ENCODE results near the gene RERG.

RERG gene

DNA sequence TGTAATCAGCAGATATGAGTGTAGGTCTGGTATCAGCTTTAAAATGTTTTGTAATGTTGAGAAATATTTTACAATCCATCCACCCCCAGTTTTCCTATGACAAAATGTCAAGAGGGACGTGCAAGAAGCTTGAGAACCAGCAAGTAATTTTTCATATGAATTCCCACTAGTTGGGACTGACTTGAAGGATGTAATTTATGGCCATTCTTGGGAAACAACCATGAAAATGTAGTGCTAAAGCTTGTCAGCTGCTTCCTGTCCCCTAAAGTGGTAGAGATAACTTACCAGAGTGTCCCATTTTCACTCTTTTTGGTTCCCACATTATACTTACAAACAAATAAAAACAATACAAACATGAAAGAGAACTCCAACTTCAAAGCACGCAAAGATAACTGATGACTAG, 63.9 kb downstream of the RERG start:
- H3K9me3 ChIP-seq (ENCODE audit: control insufficient read depth, insufficient read depth, low read length), result no peaks in the 10 kb centered on the region
- no peaks in the 10 kb centered on the region for H3K36me3 ChIP-seq (ENCODE audit: insufficient read depth, low read length)
- no peak overlapping the region for H3K9ac ChIP-seq (ENCODE audit: low read depth, low read length)
- H3K4me1 ChIP-seq (ENCODE audit: insufficient read depth, low read length), result no peaks in the 10 kb centered on the region

DNA sequence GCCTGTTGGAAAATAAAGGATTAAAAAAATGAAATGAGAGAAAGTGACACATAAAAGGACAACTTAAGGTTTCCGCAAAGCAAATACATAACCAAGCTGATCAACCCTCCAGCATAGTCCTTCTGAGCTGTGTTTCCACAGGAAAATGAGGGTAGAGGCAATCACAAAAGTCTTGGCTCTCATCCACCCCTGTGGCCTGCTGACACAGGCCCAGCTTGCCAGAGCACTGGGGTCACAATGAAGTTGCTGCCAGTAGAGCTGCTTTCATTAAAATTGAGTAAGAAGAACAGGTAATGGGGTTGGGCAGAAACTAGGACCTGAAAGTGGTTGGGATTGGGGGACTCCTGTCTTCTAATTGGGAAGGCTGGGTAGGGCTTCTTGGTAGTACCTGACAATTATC, 65.9 kb downstream of the RERG start:
- Histone ChIP-seq H3K4me1 (ENCODE audit: insufficient read depth, low read length) (no peaks in the 10 kb centered on the region), H3K9ac (ENCODE audit: low read depth, low read length) (no peak overlapping the region), H3K36me3 (ENCODE audit: insufficient read depth, low read length) (no peaks in the 10 kb centered on the region), H3K9me3 (ENCODE audit: control insufficient read depth, insufficient read depth, low read length) (no peaks in the 10 kb centered on the region)

DNA sequence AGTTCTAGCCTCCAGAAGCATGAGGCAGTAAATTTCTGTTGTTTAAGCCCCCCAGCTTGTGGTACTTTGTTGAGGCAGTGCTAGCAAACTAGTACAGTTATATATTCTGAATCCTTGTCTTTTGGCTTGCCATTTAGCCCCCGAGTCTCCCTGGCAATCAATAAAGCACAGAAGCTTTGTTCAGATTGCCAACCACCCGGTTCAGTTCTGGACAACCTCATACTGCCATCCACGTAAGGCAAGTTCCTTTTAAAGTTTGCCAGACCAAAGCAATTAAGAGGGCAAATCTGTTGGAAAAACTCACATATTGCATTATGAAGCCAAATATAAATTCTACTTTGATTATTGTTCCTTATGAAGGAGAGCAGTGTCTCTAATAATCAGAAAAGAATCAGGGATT, 67.1 kb downstream of the RERG start:
- no peaks in the 10 kb centered on the region for H3K9me3 ChIP-seq (ENCODE audit: control insufficient read depth, insufficient read depth, low read length)
- no peak overlapping the region for H3K9ac ChIP-seq (ENCODE audit: low read depth, low read length)
- H3K4me1 ChIP-seq (ENCODE audit: insufficient read depth, low read length), result no peaks in the 10 kb centered on the region
- no peaks in the 10 kb centered on the region for H3K36me3 ChIP-seq (ENCODE audit: insufficient read depth, low read length)

DNA sequence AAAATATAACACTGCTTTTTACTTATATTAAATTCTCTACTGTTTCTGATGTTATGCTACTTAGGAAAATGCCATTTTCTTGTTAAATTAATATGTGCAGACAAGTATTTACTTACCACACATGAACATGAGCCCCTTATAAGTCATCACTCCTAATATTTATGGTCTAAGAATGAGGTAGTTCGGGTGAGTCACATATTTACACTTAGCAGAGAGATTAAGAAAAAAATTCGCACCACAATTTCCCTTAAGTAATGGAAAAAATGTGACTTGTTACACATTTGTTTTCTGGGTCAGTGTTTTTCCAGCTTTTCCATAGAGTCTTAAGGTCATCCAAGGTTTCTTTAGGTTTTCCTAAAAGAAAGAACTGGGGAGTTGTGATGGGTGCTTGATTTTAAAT, 68.3 kb downstream of the RERG start:
- H3K9me3 ChIP-seq (ENCODE audit: control insufficient read depth, insufficient read depth, low read length), result no peaks in the 10 kb centered on the region
- H3K9ac ChIP-seq (ENCODE audit: low read depth, low read length), result no peak overlapping the region
- H3K4me1 ChIP-seq (ENCODE audit: insufficient read depth, low read length), result no peaks in the 10 kb centered on the region
- H3K36me3 ChIP-seq (ENCODE audit: insufficient read depth, low read length), result no peaks in the 10 kb centered on the region

DNA sequence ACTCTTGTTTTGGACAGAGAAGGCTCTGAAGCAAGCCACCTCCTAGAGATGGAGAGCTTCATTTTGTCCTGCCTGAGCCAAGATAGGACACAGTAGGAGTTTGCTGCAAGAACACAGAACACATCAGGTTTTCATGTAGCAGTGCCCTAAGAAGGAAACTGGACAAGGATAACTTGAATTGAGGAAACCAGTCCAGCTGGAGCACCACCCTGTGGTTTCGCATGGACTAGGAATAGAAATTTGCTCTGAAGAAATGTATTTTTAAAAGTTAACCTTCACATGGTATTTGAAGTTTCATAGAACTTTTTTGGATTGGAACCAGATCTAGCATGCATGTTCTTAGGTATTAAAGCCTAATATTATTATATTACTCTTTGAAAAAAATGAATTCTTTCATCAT, 68.8 kb downstream of the RERG start:
- Histone ChIP-seq H3K4me1 (ENCODE audit: insufficient read depth, low read length) (no peaks in the 10 kb centered on the region), H3K9me3 (ENCODE audit: control insufficient read depth, insufficient read depth, low read length) (no peaks in the 10 kb centered on the region), H3K9ac (ENCODE audit: low read depth, low read length) (no peak overlapping the region), H3K36me3 (ENCODE audit: insufficient read depth, low read length) (no peaks in the 10 kb centered on the region)

DNA sequence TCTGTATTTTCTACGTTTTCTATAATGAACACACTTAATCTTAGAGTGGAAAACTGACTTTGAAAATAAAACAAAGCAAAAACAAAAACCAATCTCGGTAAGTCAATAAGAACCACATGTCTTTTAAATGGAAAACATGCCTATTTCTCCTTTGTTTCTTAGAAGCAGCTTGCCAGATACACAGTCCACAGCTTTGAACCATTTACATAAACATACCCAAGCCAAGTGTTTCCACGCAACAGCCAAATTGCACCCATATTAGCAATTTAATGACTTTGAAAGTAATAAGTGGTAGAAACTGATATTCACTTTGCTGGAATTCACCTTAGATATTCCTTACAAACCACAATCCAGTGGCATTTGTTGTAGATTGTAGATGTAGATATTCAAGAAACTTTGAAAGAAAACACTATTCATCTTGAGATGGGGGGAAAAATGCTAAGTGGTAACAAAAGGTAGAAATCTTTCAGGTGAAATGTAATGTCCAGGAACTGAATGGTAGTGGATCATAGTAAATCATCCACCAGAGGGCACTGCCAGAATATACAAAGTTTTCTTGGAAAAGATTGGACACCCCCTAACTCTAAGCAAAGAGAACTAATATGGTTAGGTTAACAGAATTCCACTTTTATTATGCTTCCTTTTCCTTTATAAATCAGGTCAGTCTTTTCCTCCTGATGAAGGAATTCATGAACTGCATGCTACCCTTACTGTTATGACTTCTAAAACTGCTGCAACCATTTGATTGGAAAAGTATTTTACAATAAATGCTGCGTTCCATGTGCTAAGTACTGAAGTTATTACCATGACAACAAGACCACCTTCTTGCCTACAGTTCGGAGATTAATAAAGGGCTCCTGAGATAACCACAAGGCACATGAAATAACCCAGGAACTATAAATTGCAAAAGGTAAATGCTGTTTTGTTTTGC, 69.8 kb downstream of the RERG start:
- Histone ChIP-seq H3K4me1 (ENCODE audit: insufficient read depth, low read length) (no peaks in the 10 kb centered on the region), H3K9me3 (ENCODE audit: control insufficient read depth, insufficient read depth, low read length) (no peaks in the 10 kb centered on the region), H3K36me3 (ENCODE audit: insufficient read depth, low read length) (no peaks in the 10 kb centered on the region), H3K9ac (ENCODE audit: low read depth, low read length) (no peak overlapping the region)

DNA sequence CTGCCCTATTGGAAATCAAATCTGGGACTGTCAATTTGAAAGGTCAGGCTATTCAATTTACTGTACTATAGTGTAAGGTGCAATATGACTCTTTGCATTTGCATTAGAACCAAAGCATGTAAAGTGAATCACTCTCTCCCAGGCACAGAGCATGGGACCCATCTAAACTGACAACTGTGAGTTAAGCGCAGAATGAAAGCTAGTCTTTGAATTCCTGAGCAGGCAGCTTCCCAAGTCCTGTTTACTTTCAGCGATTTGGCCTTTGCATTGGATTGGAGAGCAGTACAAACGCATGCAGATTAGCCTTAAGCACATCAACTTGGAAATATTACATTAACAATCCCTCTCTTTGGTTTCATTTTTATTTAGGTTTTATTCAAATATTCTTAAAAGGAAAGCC, 74.6 kb downstream of the RERG start:
- H3K36me3 ChIP-seq (ENCODE audit: insufficient read depth, low read length), result no peaks in the 10 kb centered on the region
- no peak overlapping the region for H3K9ac ChIP-seq (ENCODE audit: low read depth, low read length)
- H3K4me1 ChIP-seq (ENCODE audit: insufficient read depth, low read length), result no peaks in the 10 kb centered on the region
- no peaks in the 10 kb centered on the region for H3K9me3 ChIP-seq (ENCODE audit: control insufficient read depth, insufficient read depth, low read length)

DNA sequence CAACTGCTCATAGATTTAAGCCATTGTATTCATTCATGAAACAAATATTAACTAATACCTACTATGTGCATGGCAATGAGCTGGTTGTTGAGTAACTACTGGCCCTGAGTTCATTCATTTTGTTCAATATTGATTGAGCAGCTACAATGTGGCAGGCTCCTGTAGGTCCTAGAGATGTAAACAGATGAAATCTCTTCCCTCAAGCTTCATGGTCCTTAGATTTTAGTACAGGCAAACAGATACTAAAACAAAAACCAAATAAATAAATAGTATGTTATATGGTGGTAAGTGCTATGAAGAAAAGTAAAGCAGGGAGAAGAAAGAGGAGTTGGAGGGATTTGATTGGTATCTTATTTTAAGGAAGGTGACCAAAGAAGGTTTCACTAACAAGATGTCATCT, 77.8 kb downstream of the RERG start:
- no peaks in the 10 kb centered on the region for H3K9me3 ChIP-seq (ENCODE audit: control insufficient read depth, insufficient read depth, low read length)
- H3K4me1 ChIP-seq (ENCODE audit: insufficient read depth, low read length), result no peaks in the 10 kb centered on the region
- H3K36me3 ChIP-seq (ENCODE audit: insufficient read depth, low read length), result no peaks in the 10 kb centered on the region
- no peak overlapping the region for H3K9ac ChIP-seq (ENCODE audit: low read depth, low read length)

DNA sequence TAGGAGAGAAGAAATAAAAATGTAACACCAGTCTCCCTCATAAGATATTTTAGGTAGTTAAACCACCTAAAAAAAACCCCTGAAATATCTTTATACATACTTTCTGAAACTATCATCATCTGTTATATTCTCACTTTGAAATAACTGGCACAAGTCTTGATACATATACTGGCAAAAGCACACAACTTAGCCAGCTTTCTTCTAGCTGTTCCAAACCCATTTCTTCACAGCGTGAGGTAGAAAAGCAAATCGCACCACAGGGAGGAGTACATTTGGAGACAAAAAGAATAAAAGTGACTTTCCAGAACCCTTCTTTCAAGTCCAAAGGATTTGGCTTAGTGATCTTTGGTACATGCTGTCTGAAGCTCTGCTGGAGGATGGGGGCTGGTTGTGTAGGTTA, 78.5 kb downstream of the RERG start:
- Histone ChIP-seq H3K4me1 (ENCODE audit: insufficient read depth, low read length) (no peaks in the 10 kb centered on the region), H3K9me3 (ENCODE audit: control insufficient read depth, insufficient read depth, low read length) (no peaks in the 10 kb centered on the region), H3K36me3 (ENCODE audit: insufficient read depth, low read length) (no peaks in the 10 kb centered on the region), H3K9ac (ENCODE audit: low read depth, low read length) (no peak overlapping the region)

DNA sequence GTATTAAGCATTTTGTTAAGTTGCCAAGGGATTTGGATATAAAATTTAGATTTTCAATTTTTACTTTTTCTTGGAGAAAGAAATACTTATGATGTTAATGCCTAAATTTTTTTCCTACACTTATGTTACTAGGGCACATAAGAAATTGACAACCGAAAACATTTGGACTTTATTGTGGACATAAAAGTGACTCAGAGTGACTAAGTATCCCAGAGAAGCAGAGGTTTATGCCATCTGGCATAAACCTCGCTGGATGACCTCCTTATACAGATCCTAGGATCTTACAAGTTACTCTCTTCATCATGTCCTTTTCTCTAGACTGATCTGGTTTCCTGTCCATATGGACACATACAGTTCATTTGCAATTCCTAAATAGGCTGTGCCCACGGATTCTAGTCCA, 89.8 kb downstream of the RERG start:
- no peaks in the 10 kb centered on the region for H3K36me3 ChIP-seq (ENCODE audit: insufficient read depth, low read length)
- no peaks in the 10 kb centered on the region for H3K4me1 ChIP-seq (ENCODE audit: insufficient read depth, low read length)
- no peak overlapping the region for H3K9ac ChIP-seq (ENCODE audit: low read depth, low read length)
- no peaks in the 10 kb centered on the region for H3K9me3 ChIP-seq (ENCODE audit: control insufficient read depth, insufficient read depth, low read length)

DNA sequence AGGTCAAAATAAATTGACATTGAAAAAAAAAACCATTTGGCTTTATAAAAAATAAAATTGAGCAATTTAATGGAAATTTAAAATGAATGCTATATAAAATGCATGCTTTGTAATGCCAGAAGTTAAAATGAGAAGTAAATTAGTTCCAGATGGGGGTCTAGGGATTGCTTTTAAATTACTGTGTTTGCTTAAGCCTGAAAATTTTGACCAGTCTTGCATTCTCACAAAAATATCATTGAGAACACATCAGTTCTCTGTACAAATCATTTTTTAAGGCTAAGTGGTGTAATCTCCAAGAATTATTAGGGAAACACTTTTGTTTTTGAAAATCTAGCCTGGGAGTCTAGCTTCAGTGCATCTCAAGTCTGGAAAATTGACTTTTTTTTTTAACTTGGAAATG, 90.7 kb downstream of the RERG start:
- H3K9me3 ChIP-seq (ENCODE audit: control insufficient read depth, insufficient read depth, low read length), result no peaks in the 10 kb centered on the region
- no peaks in the 10 kb centered on the region for H3K4me1 ChIP-seq (ENCODE audit: insufficient read depth, low read length)
- H3K9ac ChIP-seq (ENCODE audit: low read depth, low read length), result no peak overlapping the region
- H3K36me3 ChIP-seq (ENCODE audit: insufficient read depth, low read length), result no peaks in the 10 kb centered on the region

DNA sequence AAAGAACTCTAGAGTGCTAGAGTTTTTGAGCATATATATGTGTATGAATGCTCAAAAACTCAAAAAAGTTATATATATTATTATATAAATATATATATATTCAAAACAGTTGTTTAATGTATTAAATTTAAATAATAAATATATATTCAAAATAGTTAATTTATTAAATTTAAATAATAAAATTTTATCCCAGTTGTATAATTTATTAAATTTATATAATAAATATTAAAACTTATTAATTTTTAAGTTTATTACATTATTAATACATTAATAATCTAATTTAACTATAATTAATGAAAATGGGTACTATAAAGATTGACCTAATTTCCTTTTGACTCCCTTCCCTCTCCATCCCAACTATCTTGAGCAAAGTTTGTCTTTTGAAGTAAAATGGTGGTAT, 97.8 kb downstream of the RERG start:
- Histone ChIP-seq H3K36me3 (ENCODE audit: insufficient read depth, low read length) (no peaks in the 10 kb centered on the region), H3K4me1 (ENCODE audit: insufficient read depth, low read length) (no peaks in the 10 kb centered on the region), H3K9me3 (ENCODE audit: control insufficient read depth, insufficient read depth, low read length) (no peaks in the 10 kb centered on the region), H3K9ac (ENCODE audit: low read depth, low read length) (no peak overlapping the region)

DNA sequence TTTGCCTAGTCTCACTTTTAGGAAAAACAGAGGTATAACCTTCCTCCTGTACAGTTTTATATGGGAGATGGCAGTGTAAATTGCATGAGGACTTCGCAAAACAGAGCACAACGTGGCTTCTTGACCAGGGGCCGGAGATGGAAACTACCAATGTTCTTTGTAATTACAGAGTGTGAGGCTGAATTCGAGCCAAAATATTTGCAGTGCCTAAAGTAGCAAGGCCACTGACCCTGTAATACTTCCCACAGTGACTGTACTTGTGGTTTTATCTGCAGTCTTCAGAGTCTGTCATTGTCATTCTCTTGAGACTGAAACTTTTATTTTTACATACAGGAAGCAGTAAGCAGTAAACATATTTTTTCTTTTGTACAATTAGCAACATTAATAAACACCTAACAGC, 98.9 kb downstream of the RERG start:
- H3K9me3 ChIP-seq (ENCODE audit: control insufficient read depth, insufficient read depth, low read length), result no peaks in the 10 kb centered on the region
- no peaks in the 10 kb centered on the region for H3K36me3 ChIP-seq (ENCODE audit: insufficient read depth, low read length)
- no peaks in the 10 kb centered on the region for H3K4me1 ChIP-seq (ENCODE audit: insufficient read depth, low read length)
- no peak overlapping the region for H3K9ac ChIP-seq (ENCODE audit: low read depth, low read length)

DNA sequence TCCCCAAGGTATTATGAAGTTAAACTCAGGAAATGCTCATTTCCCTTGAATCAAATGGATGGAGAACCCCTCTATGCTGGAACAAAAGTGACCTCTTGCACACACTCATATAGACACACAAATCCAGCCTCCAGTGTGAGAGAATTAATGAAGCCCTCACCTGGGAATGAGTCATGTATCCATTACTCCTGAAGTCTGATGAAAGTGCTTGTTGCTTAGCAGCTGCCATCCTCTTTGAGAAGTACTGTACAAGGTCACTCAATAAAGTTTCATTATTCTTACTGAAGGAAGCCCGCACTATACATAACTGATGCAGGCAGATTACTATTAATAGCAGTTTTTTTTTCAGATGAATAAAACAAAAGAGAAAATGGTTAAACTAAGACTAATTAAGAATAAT, 102.3 kb downstream of the RERG start:
- Histone ChIP-seq H3K36me3 (ENCODE audit: insufficient read depth, low read length) (no peaks in the 10 kb centered on the region), H3K9me3 (ENCODE audit: control insufficient read depth, insufficient read depth, low read length) (no peaks in the 10 kb centered on the region), H3K4me1 (ENCODE audit: insufficient read depth, low read length) (no peaks in the 10 kb centered on the region), H3K9ac (ENCODE audit: low read depth, low read length) (no peak overlapping the region)

DNA sequence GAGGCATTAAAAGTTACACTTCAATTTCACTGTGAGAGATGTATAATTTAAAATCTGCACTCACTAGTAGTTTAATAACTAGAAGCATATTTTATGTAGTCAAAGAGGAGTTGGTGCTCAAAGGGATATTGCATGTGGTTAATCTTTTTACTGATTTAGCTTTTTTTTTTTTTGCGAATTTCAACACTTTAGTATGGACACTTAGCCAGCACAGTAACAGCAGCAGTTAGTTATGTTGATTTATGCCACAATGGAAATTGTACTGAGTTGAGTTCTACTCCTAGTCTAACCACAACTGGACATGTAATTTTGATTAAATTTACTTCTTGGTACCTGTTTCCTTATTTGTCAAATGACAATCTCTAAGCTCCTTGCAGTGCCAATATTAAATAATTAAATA, 104.2 kb downstream of the RERG start:
- Histone ChIP-seq H3K36me3 (ENCODE audit: insufficient read depth, low read length) (no peaks in the 10 kb centered on the region), H3K4me1 (ENCODE audit: insufficient read depth, low read length) (no peaks in the 10 kb centered on the region), H3K9me3 (ENCODE audit: control insufficient read depth, insufficient read depth, low read length) (no peaks in the 10 kb centered on the region), H3K9ac (ENCODE audit: low read depth, low read length) (no peak overlapping the region)
